Measurements from ENCODE around the gene SLC10A6. TPM values are rescaled to one million over a fixed set of nuclear protein-coding genes. Genes with fewer than 3 reads are reported as not detected.

The SLC10A6 gene
- polyA plus RNA-seq, 2 of the 4 experiments (the other 2 are of a cell fraction): not detected

GRCh38 chr4:86847571-86847970, 1.6 kb downstream of the SLC10A6 start (continued):
- TF ChIP-seq BHLHE40 (IDR thresholded peaks at IDR 0.05; ENCODE audit: low read depth, low read length): no peak

GRCh38 chr4:86846921-86847320, 2.3 kb downstream of the SLC10A6 start:
- no peak for ATAC-seq
- no peak for FAIRE-seq
- CTCF ChIA-PET: interaction anchor here (1.0 kb wide), 1 partner anchor 351 kb away, joined by 3 read pairs; no protein-coding TSS in a partner anchor
- Histone ChIP-seq H3K27ac (no peak overlapping the region), H3K4me3 (no peak overlapping the region), H3K9me3 (no peaks in the 10 kb centered on the region), H3K4me2 (no peak overlapping the region), H3K4me1 (no peaks in the 10 kb centered on the region)
- no peak for DNase-seq (ENCODE audit: low read depth in 1 of 2, low spot score in 1 of 2)
- POLR2A ChIA-PET: no interaction called here
- no peak for TF ChIP-seq CHD2 (IDR thresholded peaks at IDR 0.05; ENCODE audit: low read length, partially characterized antibody)
- no peak for TF ChIP-seq ESRRA (IDR thresholded peaks at IDR 0.05; ENCODE audit: borderline replicate concordance, low read length)
- TF ChIP-seq HOXB5 (CRISPR knock-in tag; IDR thresholded peaks at IDR 0.05): no peak
- no peak for TF ChIP-seq MAZ (IDR thresholded peaks at IDR 0.05; ENCODE audit: borderline replicate concordance, low read depth, low read length)
- TF ChIP-seq TFCP2L1 (CRISPR knock-in tag; IDR thresholded peaks at IDR 0.05): no peak

GRCh38 chr4:86845593-86845992, 3.6 kb downstream of the SLC10A6 start:
- Histone ChIP-seq H3K27ac (no peak overlapping the region), H3K9me3 (no peaks in the 10 kb centered on the region), H3K4me3 (no peak overlapping the region), H3K4me2 (no peak overlapping the region), H3K4me1 (no peaks in the 10 kb centered on the region)
- ChIA-PET CTCF (interaction anchor here (0.7 kb wide), 1 partner anchor 126 kb away, joined by 3 read pairs; no protein-coding TSS in a partner anchor), POLR2A (no interaction called here)
- 83% methylated on average over 5 of the region's 5 CpGs for WGBS (ENCODE audit: missing lambda C conversion rate)
- FAIRE-seq: no peak
- DNase-seq (ENCODE audit: low read depth in 1 of 2, low spot score in 1 of 2): no peak
- no peak for ATAC-seq
- TF ChIP-seq POLR2AphosphoS2 (conservative IDR thresholded peaks at IDR 0.05; ENCODE audit: low read length) (no peak), PHF8 (IDR thresholded peaks at IDR 0.05; ENCODE audit: borderline replicate concordance, low read depth) (no peak), BCL3 (IDR thresholded peaks at IDR 0.05) (no peak)

GRCh38 chr4:86841309-86841708, 7.9 kb downstream of the SLC10A6 start:
- H3K4me2 ChIP-seq: no peak overlapping the region
- WGBS (ENCODE audit: missing lambda C conversion rate): 73% methylated on average over 1 of the region's 1 CpG
- no peak for FAIRE-seq
- no peak for ATAC-seq
- POLR2A ChIA-PET: no interaction called here
- no peaks in the 10 kb centered on the region for H3K9me3 ChIP-seq
- CTCF ChIA-PET: no interaction called here
- no peak for DNase-seq (ENCODE audit: low read depth in 1 of 2, low spot score in 1 of 2)
- TF ChIP-seq SREBF2 (IDR thresholded peaks at IDR 0.05) (no peak), FOXS1 (CRISPR knock-in tag; IDR thresholded peaks at IDR 0.05) (no peak), JUNB (IDR thresholded peaks at IDR 0.05) (no peak), RARB (CRISPR knock-in tag; IDR thresholded peaks at IDR 0.05) (no peak), HEYL (CRISPR knock-in tag; IDR thresholded peaks at IDR 0.05) (no peak), RNF2 (IDR thresholded peaks at IDR 0.05; ENCODE audit: borderline replicate concordance, low read depth) (no peak), BCL3 (IDR thresholded peaks at IDR 0.05) (no peak), POLR2AphosphoS2 (conservative IDR thresholded peaks at IDR 0.05; ENCODE audit: low read length) (no peak), MAFK (IDR thresholded peaks at IDR 0.05; ENCODE audit: partially characterized antibody) (no peak), TP53 (CRISPR knock-in tag; IDR thresholded peaks at IDR 0.05) (no peak), JUN (IDR thresholded peaks at IDR 0.05) (no peak), E2F6 (IDR thresholded peaks at IDR 0.05; ENCODE audit: borderline replicate concordance, low read depth) (no peak), TFCP2L1 (CRISPR knock-in tag; IDR thresholded peaks at IDR 0.05) (no peak), POLR2A (IDR thresholded peaks at IDR 0.05; ENCODE audit: low read length) (no peak), REST (IDR thresholded peaks at IDR 0.05) (no peak), NFE2L2 (conservative IDR thresholded peaks at IDR 0.05; ENCODE audit: low read length) (no peak), HMGXB4 (CRISPR knock-in tag; IDR thresholded peaks at IDR 0.05; ENCODE audit: borderline replicate concordance) (no peak)
- no peaks in the 10 kb centered on the region for H3K4me1 ChIP-seq
- no peak overlapping the region for H3K27ac ChIP-seq
- H3K4me3 ChIP-seq: no peak overlapping the region
